T-cell (primary cell): ENCODE data around the gene GGCX. TPM values are rescaled to one million over a fixed set of nuclear protein-coding genes. Genes with fewer than 3 reads are reported as not detected.

Experiments used
- ATAC-seq, 4 experiments: fragments of 200-7000 bp in 3 of 4; fragments of 150-1000 bp in 1 of 4; cut with Tn5 transposase; replicated peaks in 1 of 4; 1 replicate in 3 of 4; 2 replicates in 1 of 4; pipeline ENCODE4 v1.10.0; 2021; ENCODE audit warnings: moderate library complexity in 3 of 4, mild to moderate bottlenecking in 2 of 4, moderate number of reproducible peaks in 1 of 4
- CTCF ChIA-PET, 2 donors: fragments of 300-600 bp; sonication (Branson Sonifier 250); formaldehyde crosslinking; loops; one replicate each; lab custom pipeline; 2022; ENCODE audit warnings: antibody characterized with exemption in 2 of 2; lab: Charles Lee
- POLR2A ChIA-PET, 2 donors: fragments of 300-600 bp; sonication (Branson Sonifier 250); formaldehyde crosslinking; loops; one replicate each; lab custom pipeline; 2022; ENCODE audit warnings: antibody characterized with exemption in 2 of 2; lab: Charles Lee
- DNase-seq, 35 experiments: peaks; one replicate each; pipeline versions ENCODE4 v3.0.0 to v3.0.0-alpha.2; 2013 to 2023
- H3K27ac ChIP-seq: one replicate; pipeline ENCODE4 v1.5.1; 2013; ENCODE audit warnings: low read length
- H3K27me3 ChIP-seq, 2 experiments: replicated peaks in 1 of 2; 1 replicate in 1 of 2; 2 replicates in 1 of 2; pipeline versions ENCODE4 v1.6.1 to v1.7.0; 2013; ENCODE audit warnings: low read length in 1 of 2, mixed read lengths in 1 of 2; ENCODE audit not compliant: control insufficient read depth in 2 of 2, insufficient read depth in 2 of 2; ENCODE audit errors: extremely low read depth in 1 of 2
- H3K36me3 ChIP-seq, 2 donors: 1 replicate in 1 of 2; 2 replicates in 1 of 2; pipeline versions ENCODE4 v1.6.1 to v1.7.0; 2013; ENCODE audit warnings: low read length in 1 of 2; ENCODE audit not compliant: control insufficient read depth in 2 of 2, insufficient read depth in 1 of 2; ENCODE audit errors: extremely low read depth in 1 of 2
- H3K4me1 ChIP-seq, 2 experiments: 1 replicate in 1 of 2; 2 replicates in 1 of 2; pipeline versions ENCODE4 v1.6.1 to v1.7.0; 2013; ENCODE audit warnings: low read length in 2 of 2, mixed read lengths in 1 of 2; ENCODE audit not compliant: insufficient read depth in 2 of 2, control insufficient read depth in 1 of 2; ENCODE audit errors: extremely low read depth in 1 of 2
- H3K4me3 ChIP-seq, 2 donors: 1 replicate in 1 of 2; 2 replicates in 1 of 2; pipeline versions ENCODE4 v1.5.1 to v1.7.0; 2013; ENCODE audit warnings: mild to moderate bottlenecking in 2 of 2, low read length in 1 of 2, moderate library complexity in 1 of 2; ENCODE audit not compliant: control insufficient read depth in 1 of 2; ENCODE audit errors: extremely low read depth in 1 of 2
- H3K9me3 ChIP-seq: 2 replicates; pipeline ENCODE4 v1.7.0; 2013
- H3K27ac Mint-ChIP-seq, 2 donors: one replicate each; pipeline ENCODE4 v1.8.0; 2020 to 2021; ENCODE audit warnings: mild to moderate bottlenecking in 2 of 2, mixed read lengths in 2 of 2
- H3K27me3 Mint-ChIP-seq, 2 donors: one replicate each; pipeline ENCODE4 v1.8.0; 2021 to 2022; ENCODE audit warnings: mixed read lengths in 2 of 2
- H3K36me3 Mint-ChIP-seq: one replicate; pipeline ENCODE4 v1.8.0; 2021; ENCODE audit warnings: mixed read lengths
- H3K4me1 Mint-ChIP-seq, 3 donors: one replicate each; pipeline ENCODE4 v1.8.0; 2020 to 2022; ENCODE audit warnings: mixed read lengths in 3 of 3, mild to moderate bottlenecking in 1 of 3
- H3K4me3 Mint-ChIP-seq, 3 donors: one replicate each; pipeline ENCODE4 v1.8.0; 2020 to 2022; ENCODE audit warnings: mild to moderate bottlenecking in 3 of 3, mixed read lengths in 3 of 3, moderate library complexity in 3 of 3
- H3K9me3 Mint-ChIP-seq, 3 donors: one replicate each; pipeline ENCODE4 v1.8.0; 2020 to 2022; ENCODE audit warnings: mixed read lengths in 3 of 3
- WGBS: methylation state at CpG from one replicate; pipeline ENCODE4 v1.1.5; 2013; ENCODE audit warnings: missing lambda C conversion rate; ENCODE audit not compliant: insufficient coverage; 5-methylcytosine and 5-hydroxymethylcytosine counted together
- total RNA-seq, 35 experiments: library from RNA in 6 of 35; stranded (reverse) in 6 of 35; fragments of 120-200 nt in 1 of 35; gene quantifications; one replicate each; pipeline versions ENCODE4 v1.2.1 to v1.2.4 and lab custom pipeline; 2013 to 2026

The GGCX gene
- total RNA-seq, 5 donors from 2014 or later (not counting 1 experiment from before 2014, with no cell fraction given) = 20.4 to 29.7 (median 25.7) TPM

DNA sequence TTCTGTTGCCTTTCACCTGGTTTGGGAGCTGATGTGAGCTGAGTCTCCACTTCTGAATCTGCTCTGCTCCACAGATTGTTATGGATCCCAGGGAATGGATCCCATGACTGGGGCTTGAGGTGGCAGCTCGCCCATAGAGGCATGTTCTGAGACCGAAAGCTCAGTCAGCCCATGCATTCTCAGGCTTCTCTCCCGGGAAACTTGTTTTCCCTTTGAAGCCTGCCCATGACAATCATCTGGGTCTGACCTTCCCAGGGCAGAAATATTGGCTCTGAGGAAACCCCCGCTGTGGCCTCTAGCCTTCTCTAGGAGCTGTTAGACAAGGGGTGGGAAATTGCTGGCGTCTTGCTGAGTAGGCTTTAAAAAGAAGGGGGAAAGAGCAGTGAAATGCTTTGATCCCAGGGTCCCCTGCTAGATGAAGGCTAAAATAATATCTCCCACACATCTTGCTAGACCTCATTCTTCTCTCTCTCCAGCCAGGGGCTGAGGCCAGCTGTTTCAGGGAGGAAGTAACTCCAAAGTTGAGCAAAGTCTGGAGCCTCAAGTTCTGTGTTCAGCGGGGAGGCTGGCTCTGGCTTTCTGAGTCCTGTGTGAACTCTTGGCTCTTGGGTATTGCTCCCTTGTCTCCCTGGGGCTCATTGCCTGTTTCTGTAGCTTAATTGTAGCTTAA lies 18.1 kb upstream of the GGCX start:
- peaks cover 47 to 61% (median 56%) of the 10 kb centered on the region in 3 donors for H3K4me1 Mint-ChIP-seq
- Histone ChIP-seq H3K36me3 (peaks cover 11 to 16% of the 10 kb centered on the region in 2 donors), H3K4me1 (peaks cover 21 to 55% of the 10 kb centered on the region in 2 experiments), H3K27me3 (peaks cover 0 to under 1% of the 10 kb centered on the region in 2 experiments), H3K9me3 (no peaks in the 10 kb centered on the region), H3K27ac (peak overlapping the region; percentile 55), H3K4me3 (peak overlapping the region; percentile 60 to 71)
- ChIA-PET CTCF (interaction anchor here in 1 of 2 donors (0.6 kb wide), 1 partner anchor 13 kb away, joined by 4 read pairs; no protein-coding TSS in a partner anchor), POLR2A (interaction anchor here (0.5 to 0.6 kb wide), 3 partner anchors 33 to 1889 kb away, joined by 3 read pairs; partner anchors contain the start of gene C2orf68 (in 1 of the 2))
- no peak for ATAC-seq
- peak overlapping the region; percentile 86 to 98 for H3K27ac Mint-ChIP-seq
- no peaks in the 10 kb centered on the region for H3K27me3 Mint-ChIP-seq
- WGBS = 77% methylated on average over 4 of the region's 6 CpGs
- H3K36me3 Mint-ChIP-seq = peaks cover 18% of the 10 kb centered on the region
- no peaks in the 10 kb centered on the region for H3K9me3 Mint-ChIP-seq
- DNase-seq = no peak
- peak overlapping the region; percentile 93 to 96 (median 94) for H3K4me3 Mint-ChIP-seq

DNA sequence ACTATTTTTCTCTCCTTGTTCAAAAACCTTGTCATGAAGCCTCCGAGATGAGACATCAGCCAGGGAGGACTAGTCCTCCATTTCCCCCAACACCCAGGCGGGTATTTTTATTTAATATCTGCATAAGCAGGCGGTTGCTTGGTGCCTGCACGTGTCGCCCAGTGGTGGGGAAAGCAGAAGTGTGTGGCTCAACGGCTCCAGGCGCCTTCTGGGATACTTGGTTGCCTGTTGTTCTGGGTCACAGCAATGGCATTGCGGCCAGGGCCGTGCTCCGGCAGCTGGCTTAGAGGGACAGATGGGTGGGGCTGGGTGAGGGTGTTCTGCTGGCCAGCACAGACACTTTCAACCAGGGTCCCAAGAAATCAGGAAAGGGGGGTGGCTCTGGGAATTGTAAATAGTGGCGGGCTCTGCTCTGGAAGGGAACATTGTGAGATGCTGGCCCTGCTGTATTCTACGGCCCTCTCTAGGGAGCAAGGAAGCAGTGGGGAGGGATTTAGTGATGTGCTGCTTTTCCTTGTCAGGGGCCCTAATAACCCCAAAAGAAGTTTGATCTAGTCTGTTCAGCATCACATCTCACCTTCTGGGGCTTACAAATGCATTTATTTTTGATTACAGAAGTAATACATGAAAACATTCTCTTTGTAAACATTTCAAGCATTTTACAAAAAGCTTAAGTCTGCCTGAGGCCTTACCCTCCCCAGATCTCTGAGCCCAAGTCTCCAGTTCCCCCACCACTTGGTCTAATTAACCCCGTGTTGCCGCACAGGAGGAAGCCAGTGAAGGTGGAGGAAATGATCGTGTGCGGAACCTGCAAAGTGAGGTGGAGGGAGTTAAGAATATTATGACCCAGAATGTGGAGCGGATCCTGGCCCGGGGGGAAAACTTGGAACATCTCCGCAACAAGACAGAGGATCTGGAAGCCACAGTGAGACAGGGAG lies 17.2 kb upstream of the GGCX start:
- POLR2A ChIA-PET = interaction anchor here (0.5 to 1.5 kb wide), 4 partner anchors 16 to 855 kb away, joined by 3 to 4 read pairs (median 3); partner anchors contain the start of genes GGCX (in 1 of the 2) and RNF181 (in 1 of the 2)
- H3K4me1 Mint-ChIP-seq = peaks cover 41 to 55% (median 50%) of the 10 kb centered on the region in 3 donors
- H3K27me3 Mint-ChIP-seq = no peaks in the 10 kb centered on the region
- H3K36me3 ChIP-seq = peaks cover 11 to 16% of the 10 kb centered on the region in 2 donors
- CTCF ChIA-PET = interaction anchor here (0.6 to 2.1 kb wide), 2 partner anchors 9 to 16 kb away, joined by 3 to 8 read pairs; no protein-coding TSS in a partner anchor
- peak overlapping the region; percentile 93 to 96 (median 94) for H3K4me3 Mint-ChIP-seq
- H3K36me3 Mint-ChIP-seq = peaks cover 18% of the 10 kb centered on the region
- peak overlapping the region; percentile 86 to 98 for H3K27ac Mint-ChIP-seq
- peak; percentile 40 to 52 (median 48) for ATAC-seq
- H3K9me3 ChIP-seq = no peaks in the 10 kb centered on the region
- H3K27ac ChIP-seq = peak overlapping the region; percentile 55
- peaks cover 0 to 2% of the 10 kb centered on the region in 2 experiments for H3K27me3 ChIP-seq
- peak in 6 of 35 experiments; percentile 14 to 37 (median 17) for DNase-seq
- H3K4me3 ChIP-seq = peak overlapping the region; percentile 60 to 71
- no peaks in the 10 kb centered on the region for H3K9me3 Mint-ChIP-seq
- H3K4me1 ChIP-seq = peaks cover 16 to 48% of the 10 kb centered on the region in 2 experiments
- 16% methylated on average over 11 of the region's 19 CpGs for WGBS

DNA sequence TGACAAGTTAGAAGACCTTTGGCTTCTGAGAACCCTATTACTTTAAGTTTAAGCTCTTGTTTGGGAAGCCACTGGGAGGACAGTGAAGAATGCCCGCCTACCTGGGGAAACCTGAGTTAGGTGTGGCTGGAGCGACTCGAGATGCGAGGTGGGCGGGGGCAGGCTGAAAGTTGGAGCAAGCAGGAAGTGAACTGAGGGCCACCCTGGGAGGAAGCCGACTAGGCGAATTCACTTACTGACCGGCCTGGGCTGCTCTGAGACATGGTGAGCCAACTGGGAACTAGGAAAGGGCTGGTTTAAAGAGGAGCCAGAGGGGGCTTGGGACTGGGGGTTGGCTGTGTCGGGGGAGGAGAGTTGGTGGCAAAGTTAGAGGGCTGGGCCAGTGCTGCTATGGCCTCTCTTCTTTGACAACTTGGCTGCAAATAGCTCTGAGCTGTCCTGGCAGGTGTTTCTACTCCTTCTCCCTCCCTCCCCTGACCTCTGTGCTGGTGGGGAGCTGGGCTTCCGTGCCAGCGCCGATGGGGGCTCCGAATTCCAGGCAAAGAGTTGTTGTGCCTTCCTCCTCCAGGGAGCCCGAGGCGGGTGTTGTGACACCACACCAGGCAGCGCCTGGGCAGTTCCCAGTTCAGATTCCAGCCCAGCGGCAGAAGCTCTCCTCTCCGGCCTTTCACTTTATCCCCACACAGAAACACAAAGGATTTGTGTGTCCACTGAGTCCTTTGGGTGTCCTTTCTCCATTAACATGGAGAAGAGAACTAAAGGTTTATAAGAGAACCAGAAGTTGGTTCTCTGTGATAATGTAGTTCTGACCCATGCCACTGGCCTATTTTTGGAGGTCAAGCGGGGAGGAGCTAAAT lies 16.3 kb upstream of the GGCX start, which contains the start of gene VAMP8:
VAMP8 (plus strand) TSS at position 201 of the 857 bp plus-strand sequence; CDS start at position 262, 61 bp downstream.
- Histone ChIP-seq H3K9me3 (no peaks in the 10 kb centered on the region), H3K27ac (peak within 1 kb of the TSS; percentile 55), H3K4me1 (peaks cover 13 to 40% of the 10 kb centered on the region in 2 experiments), H3K4me3 (peak within 1 kb of the TSS; percentile 60 to 71), H3K27me3 (peaks cover 0 to 2% of the 10 kb centered on the region in 2 experiments), H3K36me3 (peaks cover 11 to 14% of the 10 kb centered on the region in 2 donors)
- Mint-ChIP-seq H3K27me3 (no peaks in the 10 kb centered on the region), H3K36me3 (peaks cover 17% of the 10 kb centered on the region), H3K4me3 (peak within 1 kb of the TSS; percentile 93 to 96 (median 94)), H3K4me1 (peaks cover 36 to 50% (median 45%) of the 10 kb centered on the region in 3 donors), H3K9me3 (no peaks in the 10 kb centered on the region), H3K27ac (peak within 1 kb of the TSS; percentile 86 to 98)
- ChIA-PET POLR2A (interaction anchor here (0.6 to 1.5 kb wide), 3 partner anchors 17 to 856 kb away, joined by 3 to 4 read pairs (median 3); partner anchors contain the start of genes GGCX (in 1 of the 2) and RNF181 (in 1 of the 2)), CTCF (interaction anchor here (0.6 to 2.1 kb wide), 7 partner anchors 10 to 186 kb away, joined by 3 to 9 read pairs (median 6); no protein-coding TSS in a partner anchor)
- ATAC-seq (peak; percentile 85 to 92 (median 88)), DNase-seq (peak; percentile 7 to 75 (median 48))
- 0% methylated on average over 13 of the region's 19 CpGs for WGBS

DNA sequence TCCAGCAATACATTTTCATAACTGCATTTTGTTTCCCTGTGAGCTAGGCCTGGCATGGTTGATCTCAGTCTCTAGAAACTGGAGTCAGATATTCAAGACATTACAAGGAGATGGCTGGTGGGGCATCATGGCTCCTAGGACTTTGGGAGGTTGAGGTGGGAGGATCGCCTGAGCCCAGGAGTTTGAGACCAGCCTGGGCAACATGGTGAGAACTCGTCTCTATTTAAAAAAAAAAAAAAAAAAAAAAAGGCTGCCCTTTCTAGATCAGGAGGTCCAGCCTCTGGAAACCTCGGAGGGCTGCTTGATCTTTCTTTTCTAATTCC lies 15.7 kb upstream of the GGCX start:
- H3K4me1 ChIP-seq = peaks cover 13 to 37% of the 10 kb centered on the region in 2 experiments
- peak overlapping the region; percentile 55 for H3K27ac ChIP-seq
- 40% methylated on average over 1 of the region's 3 CpGs for WGBS
- ChIA-PET CTCF (interaction anchor here (0.7 to 2.1 kb wide), 5 partner anchors 10 to 186 kb away, joined by 4 to 9 read pairs (median 6); no protein-coding TSS in a partner anchor), POLR2A (interaction anchor here in 1 of 2 donors (1.5 kb wide), 1 partner anchor 18 kb away, joined by 3 read pairs; the partner anchor contains the start of gene RNF181)
- no peaks in the 10 kb centered on the region for H3K9me3 Mint-ChIP-seq
- no peak for DNase-seq
- H3K27ac Mint-ChIP-seq = peak overlapping the region; percentile 86 to 98
- peaks cover 0 to 6% of the 10 kb centered on the region in 2 experiments for H3K27me3 ChIP-seq
- peak overlapping the region; percentile 60 to 71 for H3K4me3 ChIP-seq
- H3K27me3 Mint-ChIP-seq = no peaks in the 10 kb centered on the region
- H3K4me1 Mint-ChIP-seq = peaks cover 35 to 44% (median 41%) of the 10 kb centered on the region in 3 donors
- peak overlapping the region; percentile 93 to 96 (median 94) for H3K4me3 Mint-ChIP-seq
- no peak for ATAC-seq
- peaks cover 12% of the 10 kb centered on the region for H3K36me3 Mint-ChIP-seq
- H3K36me3 ChIP-seq = peaks cover 8 to 11% of the 10 kb centered on the region in 2 donors
- no peaks in the 10 kb centered on the region for H3K9me3 ChIP-seq

DNA sequence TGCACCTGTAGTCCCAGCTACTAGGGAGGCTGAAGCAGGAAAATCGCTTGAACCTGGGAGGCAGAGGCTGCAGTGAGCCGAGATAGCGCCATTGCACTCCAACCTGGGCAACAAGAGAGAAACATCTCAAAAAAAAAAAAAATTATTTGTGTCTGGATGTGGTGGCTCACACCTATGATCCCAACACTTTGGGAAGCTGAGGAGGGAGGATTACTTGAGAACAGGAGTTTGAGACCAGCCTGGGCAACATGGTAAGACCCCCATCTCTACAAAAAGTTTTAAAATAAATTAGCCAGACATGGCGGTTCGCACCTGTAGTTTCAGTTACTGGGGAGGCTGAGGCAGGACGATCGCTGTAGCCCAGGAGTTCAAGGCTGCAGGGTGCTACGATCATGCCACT lies 14.4 kb upstream of the GGCX start:
- ATAC-seq (no peak), DNase-seq (no peak)
- no peaks in the 10 kb centered on the region for H3K9me3 ChIP-seq
- peaks cover 13 to 37% of the 10 kb centered on the region in 2 experiments for H3K4me1 ChIP-seq
- Mint-ChIP-seq H3K4me1 (peaks cover 29 to 38% (median 33%) of the 10 kb centered on the region in 3 donors), H3K27ac (no peak overlapping the region), H3K36me3 (peaks cover 4% of the 10 kb centered on the region), H3K9me3 (no peaks in the 10 kb centered on the region), H3K4me3 (no peak overlapping the region), H3K27me3 (no peaks in the 10 kb centered on the region)
- peaks cover 0 to 5% of the 10 kb centered on the region in 2 donors for H3K36me3 ChIP-seq
- H3K4me3 ChIP-seq = no peak overlapping the region
- H3K27me3 ChIP-seq = peaks cover 0 to 6% of the 10 kb centered on the region in 2 experiments
- CTCF ChIA-PET = interaction anchor here in 1 of 2 donors (0.6 kb wide), 1 partner anchor 291 kb away, joined by 3 read pairs; no protein-coding TSS in a partner anchor
- WGBS = no CpG with 5 or more reads among the region's 8 CpGs
- POLR2A ChIA-PET = interaction anchor here in 1 of 2 donors (0.6 kb wide), 1 partner anchor 36 kb away, joined by 4 read pairs; the partner anchor contains the start of gene C2orf68
- H3K27ac ChIP-seq = no peak overlapping the region
